ENCODE data around the gene ABI3.

GRCh38 chr17:49190932-49191331, 19.6 kb upstream of the ABI3 start:
- TF ChIP-seq CTCF (IDR thresholded peaks at IDR 0.05), result no peak
- TF ChIP-seq EZH2 (IDR thresholded peaks at IDR 0.05; ENCODE audit: borderline replicate concordance, insufficient read depth, low read depth, low read length, poor library complexity, severe bottlenecking), result no peak
